Panc1 (cell line): ENCODE measurements around the gene MIER2. TPM values are rescaled to one million over a fixed set of nuclear protein-coding genes. Genes with fewer than 3 reads are reported as not detected.

Experiments
- ATAC-seq: fragments of 200-7000 bp; cut with Tn5 transposase; 2 replicates; pipeline ENCODE4 v1.9.1; 2020; ENCODE audit warnings: mild to moderate bottlenecking, moderate library complexity
- BruUV-seq: library from RNA; stranded (reverse); fragments of 400-500 nt; replicated peaks from 2 replicates; lab custom pipeline; 2021; lab: Mats Ljungman, UMichigan
- CTCF ChIA-PET: fragments of 300-600 bp; sonication (Branson Sonifier 250); formaldehyde crosslinking; loops from one replicate; lab custom pipeline; 2022; ENCODE audit warnings: antibody characterized with exemption; lab: Charles Lee
- POLR2A ChIA-PET: fragments of 300-600 bp; sonication (Branson Sonifier 250); formaldehyde crosslinking; loops from one replicate; lab custom pipeline; 2022; ENCODE audit warnings: antibody characterized with exemption; lab: Charles Lee
- DNase-seq: peaks from one replicate; pipeline ENCODE4 v3.0.0-alpha.2; 2010; ENCODE audit warnings: low read depth, low spot score
- H3K27ac ChIP-seq: 2 replicates; pipeline ENCODE4 v1.5.1; 2011; ENCODE audit warnings: mild to moderate bottlenecking, low read length, inconsistent platforms
- H3K27me3 ChIP-seq: fragments of 200-500 bp; sonication (Bioruptor generic); 2 replicates; pipeline ENCODE4 v1.6.0; 2014; ENCODE audit warnings: low read length, inconsistent platforms; ENCODE audit not compliant: control insufficient read depth, insufficient read depth
- H3K36me3 ChIP-seq: fragments of 200-500 bp; sonication (Bioruptor generic); 2 replicates; pipeline ENCODE4 v1.5.1; 2014; ENCODE audit warnings: inconsistent platforms, mild to moderate bottlenecking, low read length, moderate library complexity; ENCODE audit not compliant: control insufficient read depth, insufficient read depth
- H3K4me1 ChIP-seq: 2 replicates; pipeline ENCODE4 v1.5.1; 2011; ENCODE audit warnings: inconsistent platforms, mild to moderate bottlenecking, low read length, moderate library complexity; ENCODE audit not compliant: control insufficient read depth, insufficient read depth
- H3K4me3 ChIP-seq, 2 experiments: 2 replicates each; pipeline ENCODE4 v1.5.1; 2011 to 2012; ENCODE audit warnings: low read depth in 2 of 2, low read length in 2 of 2, mild to moderate bottlenecking in 2 of 2, inconsistent platforms in 1 of 2, moderate library complexity in 1 of 2
- H3K9me3 ChIP-seq: fragments of 200-500 bp; sonication (Bioruptor generic); 2 replicates; pipeline ENCODE4 v1.5.1; 2014; ENCODE audit warnings: low read depth, mild to moderate bottlenecking, inconsistent platforms, low read length, moderate library complexity; ENCODE audit not compliant: control insufficient read depth, insufficient read depth
- POLR2AphosphoS5 ChIP-seq: IDR thresholded peaks from 2 replicates; pipeline ENCODE4 v1.6.1; 2012; ENCODE audit warnings: mild to moderate bottlenecking, low read depth, low read length, moderate library complexity
- SIN3A ChIP-seq: IDR thresholded peaks from 2 replicates; pipeline ENCODE4 v1.6.1; 2012; ENCODE audit warnings: low read depth, mild to moderate bottlenecking, low read length, moderate library complexity, borderline replicate concordance; ENCODE audit not compliant: insufficient read depth
- TCF7L2 ChIP-seq: IDR thresholded peaks from 2 replicates; pipeline ENCODE4 v1.6.1; 2011; ENCODE audit warnings: mild to moderate bottlenecking, low read depth, low read length, inconsistent platforms
- in situ Hi-C: cut with HindIII; loops from 2 replicates; pipeline ENCODE4 v1.10.0; 2016; ENCODE audit warnings: low sequenced_read_pairs, low pct_unique_long_range_greater_than_20kb
- intact Hi-C: fragments of 100-400 bp; cut with micrococcal nuclease; formaldehyde crosslinking; loops from one replicate; pipeline ENCODE4 v1.10.0; 2022; ENCODE audit not compliant: unreplicated experiment
- total RNA-seq: library from RNA; stranded (reverse); gene quantifications from one replicate; pipeline ENCODE4 v1.2.1, GENCODE V29; 2021; ENCODE audit not compliant: unreplicated experiment
- TF ChIP-seq, protein P1 (sequence below), 2 experiments: IDR thresholded peaks; 2 replicates each; pipeline ENCODE4 v1.6.1; 2011 to 2012; ENCODE audit warnings: low read depth in 2 of 2, control low read depth in 1 of 2, low read length in 1 of 2, mild to moderate bottlenecking in 1 of 2, moderate library complexity in 1 of 2; ENCODE audit not compliant: insufficient read depth in 1 of 2
- TF ChIP-seq, protein P2 (sequence below): fragments of 450-650 bp; IDR thresholded peaks from 2 replicates; pipeline ENCODE4 v1.5.1; 2017; ENCODE audit warnings: mild to moderate bottlenecking

Gene MIER2
- total RNA-seq, 1 experiment from 2014 or later, result 32.1 TPM

DNA sequence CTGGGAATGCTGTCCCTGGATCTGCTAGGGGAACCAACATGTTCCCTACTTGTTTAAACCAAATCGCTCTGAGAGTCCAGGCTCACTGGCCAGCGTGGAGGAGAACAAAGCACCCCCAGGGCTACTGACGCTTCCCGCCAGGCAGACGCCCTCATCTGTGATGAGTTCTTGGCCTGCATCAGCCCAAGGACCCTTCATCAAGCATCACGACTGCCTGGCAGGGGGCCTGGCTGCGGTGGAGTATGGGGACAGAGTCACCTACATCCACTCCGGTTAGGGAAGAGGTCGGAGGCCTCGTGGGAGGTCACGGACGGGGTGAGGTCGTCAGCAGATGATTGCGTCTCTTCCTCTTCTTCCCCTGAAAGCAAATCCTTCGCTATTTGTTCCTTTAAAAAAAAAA lies 17.7 kb downstream of the MIER2 start:
- ATAC-seq (no peak), DNase-seq (no peak)
- TF ChIP-seq, protein P1, sequence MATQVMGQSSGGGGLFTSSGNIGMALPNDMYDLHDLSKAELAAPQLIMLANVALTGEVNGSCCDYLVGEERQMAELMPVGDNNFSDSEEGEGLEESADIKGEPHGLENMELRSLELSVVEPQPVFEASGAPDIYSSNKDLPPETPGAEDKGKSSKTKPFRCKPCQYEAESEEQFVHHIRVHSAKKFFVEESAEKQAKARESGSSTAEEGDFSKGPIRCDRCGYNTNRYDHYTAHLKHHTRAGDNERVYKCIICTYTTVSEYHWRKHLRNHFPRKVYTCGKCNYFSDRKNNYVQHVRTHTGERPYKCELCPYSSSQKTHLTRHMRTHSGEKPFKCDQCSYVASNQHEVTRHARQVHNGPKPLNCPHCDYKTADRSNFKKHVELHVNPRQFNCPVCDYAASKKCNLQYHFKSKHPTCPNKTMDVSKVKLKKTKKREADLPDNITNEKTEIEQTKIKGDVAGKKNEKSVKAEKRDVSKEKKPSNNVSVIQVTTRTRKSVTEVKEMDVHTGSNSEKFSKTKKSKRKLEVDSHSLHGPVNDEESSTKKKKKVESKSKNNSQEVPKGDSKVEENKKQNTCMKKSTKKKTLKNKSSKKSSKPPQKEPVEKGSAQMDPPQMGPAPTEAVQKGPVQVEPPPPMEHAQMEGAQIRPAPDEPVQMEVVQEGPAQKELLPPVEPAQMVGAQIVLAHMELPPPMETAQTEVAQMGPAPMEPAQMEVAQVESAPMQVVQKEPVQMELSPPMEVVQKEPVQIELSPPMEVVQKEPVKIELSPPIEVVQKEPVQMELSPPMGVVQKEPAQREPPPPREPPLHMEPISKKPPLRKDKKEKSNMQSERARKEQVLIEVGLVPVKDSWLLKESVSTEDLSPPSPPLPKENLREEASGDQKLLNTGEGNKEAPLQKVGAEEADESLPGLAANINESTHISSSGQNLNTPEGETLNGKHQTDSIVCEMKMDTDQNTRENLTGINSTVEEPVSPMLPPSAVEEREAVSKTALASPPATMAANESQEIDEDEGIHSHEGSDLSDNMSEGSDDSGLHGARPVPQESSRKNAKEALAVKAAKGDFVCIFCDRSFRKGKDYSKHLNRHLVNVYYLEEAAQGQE (IDR thresholded peaks at IDR 0.05; ENCODE audit: insufficient read depth in 1 of 2, low read depth in 2 of 2, low read length in 1 of 2), result no peak
- TF ChIP-seq, protein P2, sequence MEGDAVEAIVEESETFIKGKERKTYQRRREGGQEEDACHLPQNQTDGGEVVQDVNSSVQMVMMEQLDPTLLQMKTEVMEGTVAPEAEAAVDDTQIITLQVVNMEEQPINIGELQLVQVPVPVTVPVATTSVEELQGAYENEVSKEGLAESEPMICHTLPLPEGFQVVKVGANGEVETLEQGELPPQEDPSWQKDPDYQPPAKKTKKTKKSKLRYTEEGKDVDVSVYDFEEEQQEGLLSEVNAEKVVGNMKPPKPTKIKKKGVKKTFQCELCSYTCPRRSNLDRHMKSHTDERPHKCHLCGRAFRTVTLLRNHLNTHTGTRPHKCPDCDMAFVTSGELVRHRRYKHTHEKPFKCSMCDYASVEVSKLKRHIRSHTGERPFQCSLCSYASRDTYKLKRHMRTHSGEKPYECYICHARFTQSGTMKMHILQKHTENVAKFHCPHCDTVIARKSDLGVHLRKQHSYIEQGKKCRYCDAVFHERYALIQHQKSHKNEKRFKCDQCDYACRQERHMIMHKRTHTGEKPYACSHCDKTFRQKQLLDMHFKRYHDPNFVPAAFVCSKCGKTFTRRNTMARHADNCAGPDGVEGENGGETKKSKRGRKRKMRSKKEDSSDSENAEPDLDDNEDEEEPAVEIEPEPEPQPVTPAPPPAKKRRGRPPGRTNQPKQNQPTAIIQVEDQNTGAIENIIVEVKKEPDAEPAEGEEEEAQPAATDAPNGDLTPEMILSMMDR, result no peak
- no peak for TF ChIP-seq POLR2AphosphoS5
- TF ChIP-seq SIN3A, result no peak
- TF ChIP-seq TCF7L2, result no peak
- no peaks in the 10 kb centered on the region for H3K36me3 ChIP-seq
- intact Hi-C loops, result no loop called here
- H3K4me3 ChIP-seq, result no peak overlapping the region
- H3K4me1 ChIP-seq, result no peaks in the 10 kb centered on the region
- H3K27me3 ChIP-seq, result no peaks in the 10 kb centered on the region
- POLR2A ChIA-PET, result no interaction called here
- no peak overlapping the region for H3K27ac ChIP-seq
- CTCF ChIA-PET, result interaction anchor here (0.8 kb wide), 1 partner anchor 19 kb away, joined by 4 read pairs; no protein-coding TSS in a partner anchor
- in situ Hi-C loops, result no loop called here
- no peaks in the 10 kb centered on the region; the same call in 1 of the 2 replicates for H3K9me3 ChIP-seq
- BruUV-seq, result no TSS peak

DNA sequence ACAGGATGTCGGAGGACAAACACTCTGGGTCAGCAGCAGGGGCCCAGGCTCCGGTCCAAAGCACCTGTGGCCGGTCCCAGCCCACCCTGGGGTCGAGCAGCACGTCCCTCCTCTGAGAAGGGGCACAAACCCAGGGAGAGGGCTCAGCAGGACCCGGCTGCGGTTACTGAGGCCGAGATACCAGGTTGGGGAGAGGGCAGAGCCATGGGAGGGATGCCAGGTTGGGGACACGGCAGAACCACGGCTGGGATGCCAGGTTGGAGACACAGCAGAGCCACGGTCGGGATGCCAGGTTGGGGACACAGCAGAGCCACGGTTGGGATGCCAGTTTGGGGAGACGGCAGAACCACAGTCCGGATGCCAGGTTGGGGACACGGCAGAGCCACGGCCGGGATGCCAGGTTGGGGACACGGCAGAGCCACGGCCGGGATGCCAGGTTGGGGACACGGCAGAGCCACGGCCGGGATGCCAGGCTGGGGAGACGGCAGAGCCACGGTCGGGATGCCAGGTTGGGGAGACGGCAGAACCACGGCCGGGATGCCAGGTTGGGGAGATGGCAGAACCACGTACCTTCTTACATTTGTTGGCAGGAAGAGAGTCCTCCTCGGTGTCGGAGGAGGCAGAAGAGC lies 18.5 kb downstream of the MIER2 start:
- Histone ChIP-seq H3K36me3 (no peaks in the 10 kb centered on the region), H3K4me1 (no peaks in the 10 kb centered on the region), H3K27me3 (no peaks in the 10 kb centered on the region), H3K4me3 (no peak overlapping the region), H3K9me3 (no peaks in the 10 kb centered on the region; the same call in 1 of the 2 replicates), H3K27ac (no peak overlapping the region)
- DNase-seq (no peak), ATAC-seq (no peak)
- POLR2A ChIA-PET, result no interaction called here
- intact Hi-C loops, result no loop called here
- CTCF ChIA-PET, result interaction anchor here (0.8 kb wide), 1 partner anchor 20 kb away, joined by 4 read pairs; no protein-coding TSS in a partner anchor
- no TSS peak for BruUV-seq
- in situ Hi-C loops, result no loop called here
- no peak for TF ChIP-seq TCF7L2
- TF ChIP-seq, protein P1 (IDR thresholded peaks at IDR 0.05; ENCODE audit: insufficient read depth in 1 of 2, low read depth in 2 of 2, low read length in 1 of 2), result no peak
- TF ChIP-seq, protein P2, result no peak
